ENCODE measurements around the gene CMTM8.

DNA sequence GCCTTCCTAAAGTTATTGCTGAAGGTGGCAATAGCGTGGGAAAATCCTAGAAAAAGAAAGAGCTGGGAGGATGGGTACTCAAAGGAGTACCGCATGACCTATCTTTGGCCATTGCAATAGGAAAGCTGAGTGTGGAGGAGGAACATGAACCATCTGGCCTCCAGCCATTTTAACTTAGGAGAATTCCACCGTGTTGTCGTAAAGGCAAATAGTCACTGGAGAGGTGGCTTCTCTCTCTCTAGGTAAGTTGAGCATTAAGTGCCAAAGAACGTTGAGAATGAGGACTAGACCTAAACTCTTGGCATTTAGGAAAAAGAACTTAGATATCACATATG is 137.1 kb downstream of the CMTM8 start:
- TF ChIP-seq POLR2A (IDR thresholded peaks at IDR 0.05) (no peak), POLR2AphosphoS5 (IDR thresholded peaks at IDR 0.05) (no peak)
- TF ChIP-seq, protein P1, sequence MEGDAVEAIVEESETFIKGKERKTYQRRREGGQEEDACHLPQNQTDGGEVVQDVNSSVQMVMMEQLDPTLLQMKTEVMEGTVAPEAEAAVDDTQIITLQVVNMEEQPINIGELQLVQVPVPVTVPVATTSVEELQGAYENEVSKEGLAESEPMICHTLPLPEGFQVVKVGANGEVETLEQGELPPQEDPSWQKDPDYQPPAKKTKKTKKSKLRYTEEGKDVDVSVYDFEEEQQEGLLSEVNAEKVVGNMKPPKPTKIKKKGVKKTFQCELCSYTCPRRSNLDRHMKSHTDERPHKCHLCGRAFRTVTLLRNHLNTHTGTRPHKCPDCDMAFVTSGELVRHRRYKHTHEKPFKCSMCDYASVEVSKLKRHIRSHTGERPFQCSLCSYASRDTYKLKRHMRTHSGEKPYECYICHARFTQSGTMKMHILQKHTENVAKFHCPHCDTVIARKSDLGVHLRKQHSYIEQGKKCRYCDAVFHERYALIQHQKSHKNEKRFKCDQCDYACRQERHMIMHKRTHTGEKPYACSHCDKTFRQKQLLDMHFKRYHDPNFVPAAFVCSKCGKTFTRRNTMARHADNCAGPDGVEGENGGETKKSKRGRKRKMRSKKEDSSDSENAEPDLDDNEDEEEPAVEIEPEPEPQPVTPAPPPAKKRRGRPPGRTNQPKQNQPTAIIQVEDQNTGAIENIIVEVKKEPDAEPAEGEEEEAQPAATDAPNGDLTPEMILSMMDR (IDR thresholded peaks at IDR 0.05): no peak
